ENCODE results near the gene NR4A1. TPM values are rescaled to one million over a fixed set of nuclear protein-coding genes. Genes with fewer than 3 reads are reported as not detected.

Gene NR4A1
- total RNA-seq, 2 donors from 2014 or later = 113 to 136 TPM

- ATAC-seq (replicated peaks in 1 of 2) (no peak), DNase-seq (no peak)
- H3K27ac Mint-ChIP-seq = no peak overlapping the region
- H3K9me3 Mint-ChIP-seq = no peaks in the 10 kb centered on the region
- peaks cover 4 to 5% of the 10 kb centered on the region in 2 donors for H3K36me3 Mint-ChIP-seq (ENCODE audit: insufficient read depth in 2 of 2)
- H3K4me3 Mint-ChIP-seq = no peak overlapping the region
- H3K4me1 Mint-ChIP-seq (ENCODE audit: low read depth) = peaks cover 13% of the 10 kb centered on the region
- no peaks in the 10 kb centered on the region for H3K27me3 Mint-ChIP-seq (ENCODE audit: low read depth)
These were observed 10.4 kb downstream of the NR4A1 start for GRCh38 chr12:52061470-52062166.

- DNase-seq (no peak), ATAC-seq (replicated peaks in 1 of 2) (no peak)
- peaks cover 11% of the 10 kb centered on the region for H3K4me1 Mint-ChIP-seq (ENCODE audit: low read depth)
- no peaks in the 10 kb centered on the region for H3K27me3 Mint-ChIP-seq (ENCODE audit: low read depth)
- peaks cover 0 to 4% of the 10 kb centered on the region in 2 donors for H3K36me3 Mint-ChIP-seq (ENCODE audit: insufficient read depth in 2 of 2)
- no peaks in the 10 kb centered on the region for H3K9me3 Mint-ChIP-seq
- no peak overlapping the region for H3K27ac Mint-ChIP-seq
- H3K4me3 Mint-ChIP-seq = no peak overlapping the region
These were observed 11.2 kb downstream of the NR4A1 start for GRCh38 chr12:52062167-52063081.

- no peak for DNase-seq
- Mint-ChIP-seq H3K27ac (no peak overlapping the region), H3K36me3 (ENCODE audit: insufficient read depth in 2 of 2) (no peaks in the 10 kb centered on the region), H3K27me3 (ENCODE audit: low read depth) (no peaks in the 10 kb centered on the region), H3K9me3 (no peaks in the 10 kb centered on the region), H3K4me1 (ENCODE audit: low read depth) (peaks cover 11% of the 10 kb centered on the region), H3K4me3 (no peak overlapping the region)
- no peak for ATAC-seq (replicated peaks in 1 of 2)
These were observed 12.1 kb downstream of the NR4A1 start for GRCh38 chr12:52063082-52063924.

- H3K36me3 Mint-ChIP-seq (ENCODE audit: insufficient read depth in 2 of 2) = no peaks in the 10 kb centered on the region
- H3K27me3 Mint-ChIP-seq (ENCODE audit: low read depth) = no peaks in the 10 kb centered on the region
- ATAC-seq (replicated peaks in 1 of 2) (no peak), DNase-seq (no peak)
- peaks cover 13% of the 10 kb centered on the region for H3K4me1 Mint-ChIP-seq (ENCODE audit: low read depth)
- H3K27ac Mint-ChIP-seq = no peak overlapping the region
- no peak overlapping the region for H3K4me3 Mint-ChIP-seq
- H3K9me3 Mint-ChIP-seq = no peaks in the 10 kb centered on the region
These were observed 12.9 kb downstream of the NR4A1 start for GRCh38 chr12:52063981-52064649.

- Mint-ChIP-seq H3K4me3 (peak overlapping the region in 1 of 2 donors; percentile 43), H3K27ac (no peak overlapping the region), H3K36me3 (ENCODE audit: insufficient read depth in 2 of 2) (peaks cover 0 to 3% of the 10 kb centered on the region in 2 donors), H3K4me1 (ENCODE audit: low read depth) (peaks cover 33% of the 10 kb centered on the region), H3K9me3 (no peaks in the 10 kb centered on the region), H3K27me3 (ENCODE audit: low read depth) (no peaks in the 10 kb centered on the region)
- DNase-seq = peak in 1 of 2 donors; percentile 32
- peak; percentile 10 to 41 for ATAC-seq (replicated peaks in 1 of 2)
These were observed 15.3 kb downstream of the NR4A1 start for GRCh38 chr12:52066346-52067080.

DNA sequence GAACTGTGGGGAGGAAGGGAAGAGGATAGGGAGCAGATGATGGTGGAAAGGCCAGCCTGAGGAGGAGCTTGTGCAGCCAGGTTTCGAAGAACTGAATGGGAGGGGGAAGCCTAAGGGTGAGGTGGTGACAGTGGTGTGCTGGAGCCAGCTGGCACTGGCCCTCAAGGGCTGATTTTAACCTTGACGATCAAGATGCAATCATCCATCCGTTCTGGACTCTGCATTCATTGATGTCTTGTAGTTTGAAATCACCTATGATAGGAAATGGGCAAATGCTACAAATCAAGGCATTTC, 15.8 kb downstream of the NR4A1 start:
- Mint-ChIP-seq H3K9me3 (no peaks in the 10 kb centered on the region), H3K27ac (no peak overlapping the region), H3K36me3 (ENCODE audit: insufficient read depth in 2 of 2) (peaks cover 0 to 3% of the 10 kb centered on the region in 2 donors), H3K4me3 (no peak overlapping the region), H3K27me3 (ENCODE audit: low read depth) (no peaks in the 10 kb centered on the region), H3K4me1 (ENCODE audit: low read depth) (peaks cover 38% of the 10 kb centered on the region)
- ATAC-seq (replicated peaks in 1 of 2) (no peak), DNase-seq (no peak)

DNA sequence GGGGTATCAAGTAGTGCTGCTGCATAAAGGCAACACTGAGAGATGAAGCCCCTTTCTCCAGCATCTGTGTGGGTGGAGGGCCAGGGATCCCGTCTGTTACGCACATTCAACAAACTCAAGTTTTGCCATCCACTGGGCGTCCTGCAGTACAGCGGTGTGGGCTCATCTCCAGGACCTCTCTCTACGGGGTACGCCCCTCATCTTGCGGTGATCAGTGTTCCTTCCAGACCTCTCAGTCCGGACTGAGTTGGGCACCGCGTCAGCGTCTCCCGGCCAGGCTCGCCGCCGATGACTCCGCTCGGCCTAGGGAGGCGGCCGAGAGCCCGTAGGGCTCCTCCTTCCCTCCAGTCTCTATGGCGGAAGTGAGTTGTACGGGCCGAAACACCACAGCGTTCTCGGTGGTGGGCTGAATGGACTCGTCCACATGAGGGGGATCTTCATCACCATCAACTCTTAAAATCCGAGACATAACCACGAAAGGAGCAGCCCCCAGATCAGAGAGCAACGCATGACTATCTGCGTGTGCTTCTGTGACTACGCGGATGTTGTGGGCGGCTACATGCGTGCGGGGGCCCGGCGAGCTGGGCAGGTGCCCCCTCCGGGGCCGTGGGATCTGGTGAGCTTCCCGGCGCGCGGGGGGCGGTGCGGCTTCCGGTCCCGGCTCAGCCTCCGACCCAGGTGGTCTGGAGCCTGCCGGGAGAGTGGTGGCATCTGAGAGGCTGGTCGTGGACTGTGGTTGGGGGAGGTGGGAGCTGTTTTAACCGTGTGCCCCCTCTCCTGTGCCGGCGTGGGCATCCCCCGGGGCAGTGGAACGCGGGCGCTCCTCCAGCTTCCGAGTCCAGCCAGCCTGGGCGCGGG, 18.3 kb downstream of the NR4A1 start, which contains the start of gene ATG101:
TSS of gene ATG101 (plus strand) at position 652 of the 858 bp plus-strand sequence. CDS start 3,673 bp downstream, outside the sequence.
- Mint-ChIP-seq H3K9me3 (no peaks in the 10 kb centered on the region), H3K4me3 (peak within 1 kb of the TSS; percentile 92 to 96), H3K36me3 (ENCODE audit: insufficient read depth in 2 of 2) (peaks cover 8 to 14% of the 10 kb centered on the region in 2 donors), H3K27me3 (ENCODE audit: low read depth) (no peaks in the 10 kb centered on the region), H3K4me1 (ENCODE audit: low read depth) (peaks cover 62% of the 10 kb centered on the region), H3K27ac (peak within 1 kb of the TSS; percentile 97)
- ATAC-seq (replicated peaks in 1 of 2) (peak; percentile 92 to 96), DNase-seq (peak; percentile 88 to 91)

- H3K36me3 Mint-ChIP-seq (ENCODE audit: insufficient read depth in 2 of 2) = peaks cover 8 to 14% of the 10 kb centered on the region in 2 donors
- DNase-seq = no peak
- peak overlapping the region; percentile 97 for H3K27ac Mint-ChIP-seq
- no peaks in the 10 kb centered on the region for H3K9me3 Mint-ChIP-seq
- H3K4me3 Mint-ChIP-seq = peak overlapping the region; percentile 92 to 96
- H3K4me1 Mint-ChIP-seq (ENCODE audit: low read depth) = peaks cover 62% of the 10 kb centered on the region
- ATAC-seq (replicated peaks in 1 of 2) = peak; percentile 52 to 53
- no peaks in the 10 kb centered on the region for H3K27me3 Mint-ChIP-seq (ENCODE audit: low read depth)
These were observed 19.1 kb downstream of the NR4A1 start for GRCh38 chr12:52070185-52070925.

GRCh38 chr12:52073531-52074381, 22.5 kb downstream of the NR4A1 start:
- no peak for ATAC-seq (replicated peaks in 1 of 2)
- no peaks in the 10 kb centered on the region for H3K9me3 Mint-ChIP-seq
- H3K27me3 Mint-ChIP-seq (ENCODE audit: low read depth) = no peaks in the 10 kb centered on the region
- H3K36me3 Mint-ChIP-seq (ENCODE audit: insufficient read depth in 2 of 2) = peaks cover 8 to 19% of the 10 kb centered on the region in 2 donors
- peak overlapping the region; percentile 4 for H3K27ac Mint-ChIP-seq
- H3K4me1 Mint-ChIP-seq (ENCODE audit: low read depth) = peaks cover 51% of the 10 kb centered on the region
- DNase-seq = no peak
- peak overlapping the region in 1 of 2 donors; percentile 46 for H3K4me3 Mint-ChIP-seq

- no peaks in the 10 kb centered on the region for H3K27me3 Mint-ChIP-seq (ENCODE audit: low read depth)
- H3K9me3 Mint-ChIP-seq = no peaks in the 10 kb centered on the region
- H3K36me3 Mint-ChIP-seq (ENCODE audit: insufficient read depth in 2 of 2) = peaks cover 8 to 18% of the 10 kb centered on the region in 2 donors
- H3K4me1 Mint-ChIP-seq (ENCODE audit: low read depth) = peaks cover 42% of the 10 kb centered on the region
- no peak overlapping the region for H3K4me3 Mint-ChIP-seq
- DNase-seq = no peak
- H3K27ac Mint-ChIP-seq = no peak overlapping the region
- no peak for ATAC-seq (replicated peaks in 1 of 2)
These were observed 23.9 kb downstream of the NR4A1 start for GRCh38 chr12:52074971-52075724.

Measured in activated T-cell treated with anti-CD3 and anti-CD28 coated beads, Interleukin-2, amount 50 U/mL, for 72 hours (primary cell).